NOMO-1 treated with DMSO at 0.1 percent for 48 hours (cell line): ENCODE results near the gene SLC44A3.
"Not testable (repeated sequence)": the region's sequence is repeated elsewhere in the genome, so short reads cannot be mapped to it uniquely, and the experiment has no call there.

Experiments used
- DNase-seq: peaks from one replicate; lab custom pipeline; 2025; ENCODE audit not compliant: unreplicated experiment; lab: John Stamatoyannopoulos, UW

The SLC44A3 gene

GRCh38 chr1:94832931-94833585 lies 12.9 kb downstream of the SLC44A3 start:
- DNase-seq = no peak

GRCh38 chr1:94836891-94837290 lies 16.7 kb downstream of the SLC44A3 start:
- no peak for DNase-seq

GRCh38 chr1:94840381-94840780 lies 20.2 kb downstream of the SLC44A3 start:
- DNase-seq = not testable (repeated sequence)

- DNase-seq = no peak
Measured at GRCh38 chr1:94840808-94841207, 20.7 kb downstream of the SLC44A3 start.

- no peak for DNase-seq
Measured at GRCh38 chr1:94843430-94843829, 23.3 kb downstream of the SLC44A3 start.

- DNase-seq = no peak
Measured at GRCh38 chr1:94843846-94844245, 23.7 kb downstream of the SLC44A3 start.

- DNase-seq = no peak
Measured at GRCh38 chr1:94846308-94846707, 26.2 kb downstream of the SLC44A3 start.

GRCh38 chr1:94851571-94851970 lies 31.4 kb downstream of the SLC44A3 start:
- DNase-seq = no peak

- no peak for DNase-seq
Measured at GRCh38 chr1:94852788-94853187, 32.6 kb downstream of the SLC44A3 start.

- peak; percentile 78 for DNase-seq
Measured at GRCh38 chr1:94854458-94855306, 34.5 kb downstream of the SLC44A3 start.

- no peak for DNase-seq
Measured at GRCh38 chr1:94855307-94855700, 35.1 kb downstream of the SLC44A3 start.

GRCh38 chr1:94856004-94856403 lies 35.8 kb downstream of the SLC44A3 start:
- DNase-seq = no peak

- no peak for DNase-seq
Measured at GRCh38 chr1:94856868-94857267, 36.7 kb downstream of the SLC44A3 start.

GRCh38 chr1:94858276-94858675 lies 38.1 kb downstream of the SLC44A3 start:
- DNase-seq = no peak

GRCh38 chr1:94859174-94859573 lies 39.0 kb downstream of the SLC44A3 start:
- DNase-seq = no peak

GRCh38 chr1:94862718-94863117 lies 42.6 kb downstream of the SLC44A3 start:
- no peak for DNase-seq

- DNase-seq = peak; percentile 2
Measured at GRCh38 chr1:94863297-94863911, 43.2 kb downstream of the SLC44A3 start.

- DNase-seq = no peak
Measured at GRCh38 chr1:94863919-94864318, 43.8 kb downstream of the SLC44A3 start.

GRCh38 chr1:94864821-94865220 lies 44.7 kb downstream of the SLC44A3 start:
- DNase-seq = no peak

GRCh38 chr1:94865360-94865759 lies 45.2 kb downstream of the SLC44A3 start:
- no peak for DNase-seq

- DNase-seq = no peak
Measured at GRCh38 chr1:94866164-94866807, 46.1 kb downstream of the SLC44A3 start.
